Activated effector memory CD4-positive, alpha-beta T cell treated with Interleukin-2 at 50 U/mL for 16 hours (primary cell): ENCODE measurements around the gene CACNA2D3.

Source experiments
- DNase-seq: peaks from one replicate; pipeline ENCODE4 v3.0.0-alpha.2; 2020

CACNA2D3 gene

DNA sequence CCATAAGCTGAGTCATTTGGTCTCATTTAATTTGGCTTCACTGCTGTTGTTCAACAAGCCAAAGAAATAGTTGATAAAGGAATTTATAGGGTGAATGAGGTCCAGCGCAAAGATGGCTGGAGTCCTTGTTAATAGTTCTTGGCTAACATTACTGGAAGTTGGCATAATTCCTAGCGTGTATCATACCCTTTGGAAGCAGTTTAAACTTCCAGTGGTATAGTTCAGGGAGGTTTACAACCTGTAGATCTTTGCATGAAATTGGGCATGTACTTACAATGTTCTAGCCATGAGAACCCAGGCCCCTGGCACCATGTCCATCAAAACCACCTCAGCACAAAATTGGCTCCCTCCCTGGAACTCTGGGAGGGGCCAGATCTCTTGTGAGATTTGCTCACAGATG, 424.7 kb downstream of the CACNA2D3 start:
- DNase-seq = no peak

- no peak for DNase-seq
Measured at GRCh38 chr3:54547846-54548245, 425.5 kb downstream of the CACNA2D3 start.

GRCh38 chr3:54549607-54550220, 427.4 kb downstream of the CACNA2D3 start:
- DNase-seq = no peak

- DNase-seq = no peak
Measured at GRCh38 chr3:54550221-54550977, 428.0 kb downstream of the CACNA2D3 start.

DNA sequence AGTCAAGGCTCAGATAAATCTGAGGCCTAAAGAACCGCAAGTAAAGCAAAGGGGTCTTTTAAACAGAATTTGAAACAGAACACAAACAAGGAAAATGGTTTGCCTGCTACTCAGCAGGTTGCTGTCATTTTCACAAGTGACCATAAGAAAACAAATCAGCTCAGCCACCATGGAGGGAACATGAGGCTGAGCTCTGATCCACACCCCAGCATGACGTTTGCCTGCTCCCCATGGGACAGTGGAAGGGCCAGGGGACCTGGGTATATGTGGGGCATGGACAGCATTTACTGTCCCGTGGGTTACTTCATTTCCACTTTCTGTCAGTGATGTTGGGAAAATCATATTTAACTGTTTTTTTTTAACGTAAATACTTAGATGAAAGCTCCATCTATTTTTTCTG, 434.3 kb downstream of the CACNA2D3 start:
- DNase-seq = no peak

DNA sequence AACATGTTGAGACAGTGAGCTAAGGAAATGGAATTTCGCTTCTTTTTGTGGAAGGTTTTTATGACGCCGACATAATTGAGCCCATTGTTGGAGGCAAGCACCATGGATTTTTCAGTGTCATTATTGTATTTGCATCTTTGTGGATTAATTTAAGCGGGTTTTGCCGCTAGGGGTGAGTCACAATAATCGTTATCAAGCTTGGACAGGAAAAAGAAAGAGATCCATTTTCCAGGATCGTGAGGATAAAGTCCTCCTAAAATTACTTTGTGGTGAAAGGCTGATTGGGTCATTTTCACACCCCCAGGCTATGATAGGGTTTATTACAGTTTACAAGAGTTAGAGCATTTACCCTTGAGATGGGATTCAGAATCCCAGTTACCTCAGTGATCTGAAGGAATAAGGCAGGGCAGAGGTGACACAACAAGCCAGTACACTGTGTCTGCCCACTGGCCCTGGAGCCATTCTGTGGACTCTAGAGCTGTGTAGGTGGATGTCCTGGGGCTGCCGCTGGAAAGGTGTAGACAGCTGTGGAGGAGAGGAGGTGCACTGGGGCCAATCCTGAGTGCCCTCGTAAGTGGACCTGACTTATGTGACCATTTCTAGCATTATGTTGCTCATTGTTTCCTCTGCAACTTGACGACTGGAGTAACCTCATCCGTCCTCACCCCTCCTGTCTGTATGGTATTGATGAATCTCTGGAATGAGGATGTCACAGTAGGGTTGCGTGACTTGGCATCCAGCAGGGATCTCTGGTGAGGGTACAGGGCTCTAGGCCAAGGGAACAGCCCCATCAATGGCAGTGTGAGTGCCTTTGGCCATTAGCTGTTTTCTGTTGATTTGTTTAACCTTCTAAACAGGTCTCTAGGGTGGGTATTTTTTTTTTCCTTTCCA, 435.4 kb downstream of the CACNA2D3 start:
- DNase-seq = no peak

DNA sequence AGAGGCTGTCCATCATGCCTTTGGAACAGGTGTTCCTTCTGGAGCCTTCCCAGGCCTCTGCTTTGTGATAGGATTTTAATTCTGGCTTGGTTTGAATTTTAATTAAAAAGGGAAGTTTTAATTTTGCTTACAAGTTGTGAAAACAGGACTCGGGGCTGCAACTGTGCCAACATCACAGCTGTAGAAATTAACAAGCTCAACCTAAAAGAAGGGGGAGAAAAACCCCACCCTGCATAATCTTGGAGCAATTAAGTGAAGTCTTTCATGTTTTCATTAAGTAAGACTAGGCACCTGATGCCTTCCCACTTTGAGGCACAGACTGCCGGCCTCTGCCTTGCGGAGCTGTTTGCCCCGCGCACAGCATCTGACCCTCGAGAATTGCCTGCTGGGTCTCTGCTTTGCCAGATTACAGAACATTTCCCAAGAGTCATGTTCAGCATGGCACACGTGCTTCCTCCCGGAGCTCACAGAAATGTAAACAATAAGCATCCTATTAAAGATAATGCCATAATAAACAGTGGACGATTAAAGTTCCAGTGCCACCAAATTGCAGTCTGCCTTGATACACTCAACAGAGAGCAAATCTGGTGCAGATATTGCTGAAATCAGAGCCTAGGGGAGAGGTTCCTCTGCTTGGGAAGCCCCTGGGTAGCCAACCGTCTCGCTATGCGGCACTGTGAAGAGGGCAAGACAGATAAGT, 441.3 kb downstream of the CACNA2D3 start:
- no peak for DNase-seq

- no peak for DNase-seq
Measured at GRCh38 chr3:54564374-54564925, 442.1 kb downstream of the CACNA2D3 start.

DNA sequence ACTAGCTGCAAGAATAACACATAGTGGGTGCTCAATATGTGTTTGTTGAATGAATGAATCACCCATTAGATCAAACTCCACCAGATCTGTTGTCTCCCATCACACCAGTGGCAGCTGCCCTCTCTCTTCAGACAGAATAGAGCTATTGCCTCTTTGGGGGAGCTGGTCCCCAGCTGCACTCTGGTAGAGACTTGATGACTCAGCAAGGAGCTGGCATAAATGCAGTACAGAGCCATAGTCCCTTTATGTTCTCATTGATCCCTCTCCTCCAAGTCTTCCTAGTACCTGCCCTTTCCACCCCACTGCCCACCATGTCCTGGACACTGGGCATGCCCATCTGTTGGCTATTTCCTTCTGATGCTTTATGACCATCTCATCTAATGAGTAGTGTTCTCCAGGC, 443.6 kb downstream of the CACNA2D3 start:
- no peak for DNase-seq

DNA sequence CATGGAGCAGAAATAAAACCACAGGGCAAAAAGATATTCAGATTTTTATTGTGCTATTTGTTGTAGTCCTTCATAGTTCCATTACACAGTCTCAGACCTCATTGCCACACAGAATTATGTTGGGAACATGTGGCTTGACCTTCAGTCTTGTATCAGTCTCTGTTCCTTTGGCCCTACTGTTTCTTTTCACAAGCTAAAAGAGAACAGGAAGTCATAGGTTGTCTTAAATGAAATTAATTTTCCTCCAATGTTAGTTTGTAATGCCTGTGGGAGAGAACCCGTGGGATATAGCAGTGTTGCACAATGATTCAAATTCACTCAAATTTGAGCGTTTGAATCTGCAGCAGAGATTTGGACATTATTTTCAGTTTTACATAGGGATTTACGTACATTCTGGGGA, 445.6 kb downstream of the CACNA2D3 start:
- no peak for DNase-seq

- DNase-seq = no peak
Measured at GRCh38 chr3:54570008-54570407, 447.7 kb downstream of the CACNA2D3 start.

- DNase-seq = no peak
Measured at GRCh38 chr3:54572197-54572895, 450.0 kb downstream of the CACNA2D3 start.

GRCh38 chr3:54573858-54574257, 451.5 kb downstream of the CACNA2D3 start:
- DNase-seq = no peak

DNA sequence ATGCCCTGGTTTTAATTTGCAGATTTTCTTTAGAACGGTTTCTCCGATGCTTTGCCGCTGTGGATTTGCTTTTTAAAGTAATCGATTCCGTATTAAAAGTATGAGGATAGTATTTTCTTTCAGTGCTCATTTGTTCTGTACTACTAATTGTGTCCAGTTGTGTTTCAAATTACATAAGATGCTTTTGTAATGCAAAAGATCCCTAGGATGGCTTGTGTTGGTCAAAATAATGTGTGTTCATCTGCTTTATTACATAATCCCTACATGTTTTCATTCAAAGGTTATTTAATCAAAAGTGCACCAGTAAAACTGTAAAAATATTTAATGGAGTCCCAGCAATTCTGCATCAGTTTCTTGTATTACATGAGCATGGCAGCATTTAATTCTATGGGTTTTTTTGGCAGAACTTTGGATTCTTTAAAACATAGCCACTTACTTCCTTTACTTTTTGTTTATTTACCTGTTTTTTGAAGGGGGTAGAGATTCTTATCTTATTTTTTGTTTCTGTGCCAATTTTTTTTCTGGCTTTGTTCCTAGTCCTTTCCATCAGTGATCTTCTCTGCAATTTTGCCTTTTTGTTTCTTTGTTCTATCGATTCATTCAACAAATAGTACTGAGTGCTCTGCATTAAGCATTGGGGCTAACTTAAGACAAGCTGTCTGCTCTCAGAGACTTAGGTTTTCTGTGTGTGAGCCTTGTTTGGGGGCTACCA, 452.7 kb downstream of the CACNA2D3 start:
- DNase-seq = no peak

- no peak for DNase-seq
Measured at GRCh38 chr3:54575618-54575960, 453.2 kb downstream of the CACNA2D3 start.

DNA sequence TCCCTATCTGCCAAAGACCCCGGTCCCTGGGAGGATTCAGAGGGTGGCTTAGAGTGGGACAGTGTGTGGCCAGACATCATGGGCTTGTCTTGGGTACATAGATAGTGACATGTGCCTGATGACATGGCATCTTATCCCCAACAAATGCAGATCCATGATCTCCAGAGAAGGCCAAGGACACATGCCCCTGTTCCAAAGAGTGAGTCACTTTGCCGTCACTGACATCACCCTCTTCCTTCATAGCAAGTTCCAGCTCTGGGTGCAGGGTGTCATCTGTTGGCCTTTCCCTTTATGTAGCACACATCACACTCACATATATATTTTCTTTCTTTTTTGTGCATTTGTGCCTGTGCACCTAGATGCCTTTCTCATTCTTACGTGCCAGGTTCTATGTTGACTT, 455.0 kb downstream of the CACNA2D3 start:
- no peak for DNase-seq

- no peak for DNase-seq
Measured at GRCh38 chr3:54578417-54578816, 456.1 kb downstream of the CACNA2D3 start.

DNA sequence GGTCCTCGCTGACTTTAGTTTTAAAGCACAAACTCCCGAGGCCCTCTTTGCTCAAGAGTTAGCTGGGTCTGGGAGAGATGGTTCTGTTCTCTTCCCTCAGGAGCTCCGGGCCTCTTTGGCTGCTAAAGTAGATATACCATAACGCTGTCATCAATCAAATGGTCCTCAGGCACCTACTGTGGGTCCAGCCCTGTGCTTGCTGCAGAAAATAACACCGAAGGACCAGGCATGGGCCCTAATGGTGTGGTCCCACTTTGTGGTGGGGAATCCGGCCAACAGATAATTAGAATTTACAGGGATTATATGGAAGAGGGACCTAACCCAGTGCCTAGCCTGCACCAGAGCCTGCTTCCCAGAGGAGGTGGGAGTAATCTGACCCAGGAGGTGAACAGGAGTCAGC, 458.1 kb downstream of the CACNA2D3 start:
- no peak for DNase-seq

DNA sequence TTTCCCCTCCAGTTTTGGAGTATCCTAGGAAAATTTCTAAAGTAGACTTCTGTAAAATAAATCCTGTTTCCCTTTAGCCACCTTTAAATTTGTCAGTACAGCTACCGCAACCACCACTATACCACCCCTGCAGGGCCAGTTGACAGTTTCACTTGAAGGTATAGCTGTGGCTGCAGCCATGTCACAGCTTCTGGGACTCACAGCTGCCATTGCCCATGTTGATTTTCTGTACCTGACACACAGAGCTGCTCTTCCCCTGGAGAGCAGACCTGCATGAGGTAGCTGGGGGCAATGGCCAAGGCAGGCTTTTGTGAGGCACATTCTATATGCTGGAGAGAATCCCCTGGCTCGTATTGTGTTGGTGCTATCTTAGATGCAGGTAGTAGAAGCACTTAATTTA, 460.1 kb downstream of the CACNA2D3 start:
- DNase-seq = no peak

DNA sequence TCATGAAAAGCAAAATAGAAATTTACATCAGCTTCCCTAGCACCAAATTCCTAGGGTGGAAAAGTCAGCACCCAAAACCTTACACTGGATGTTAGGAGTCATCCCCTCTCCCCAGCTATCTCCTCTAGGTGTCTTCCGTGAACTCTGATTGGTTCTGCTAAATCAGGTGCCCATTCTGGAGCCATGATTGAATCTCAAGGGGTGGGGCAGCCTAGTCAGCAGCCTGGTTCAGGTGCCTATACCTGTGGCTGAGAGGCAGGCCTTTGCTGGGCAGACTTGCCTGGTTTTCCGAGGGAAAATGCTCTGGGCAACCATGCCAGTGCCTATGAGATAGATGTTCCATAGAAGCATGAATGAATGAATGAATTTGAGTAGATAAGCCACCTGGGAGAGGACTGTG, 468.8 kb downstream of the CACNA2D3 start:
- no peak for DNase-seq

DNA sequence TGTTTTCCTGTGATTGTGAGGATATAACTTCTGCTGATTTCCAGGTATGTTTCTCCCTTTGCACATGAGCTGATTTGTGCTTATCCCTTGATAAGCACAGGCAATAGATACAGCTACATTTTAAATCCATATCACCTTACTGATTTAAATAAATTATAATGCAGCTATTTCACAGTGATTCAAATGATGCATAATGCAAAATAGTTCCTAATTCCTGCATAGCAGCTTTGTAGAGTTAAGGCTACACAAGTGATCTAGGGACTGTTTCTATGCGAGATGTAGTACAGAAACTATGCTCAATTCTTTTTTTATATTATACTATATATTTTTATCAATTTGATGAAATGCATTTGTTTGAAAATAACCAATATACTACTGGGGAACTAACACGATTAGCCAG, 471.3 kb downstream of the CACNA2D3 start:
- DNase-seq = no peak

GRCh38 chr3:54596087-54596486, 473.7 kb downstream of the CACNA2D3 start:
- DNase-seq = no peak
